HG03469 (cell line): ENCODE data around the gene RHOBTB3.
"Not testable (repeated sequence)": the region's sequence is repeated elsewhere in the genome, so short reads cannot be mapped to it uniquely, and the experiment has no call there.

Experiments
- ATAC-seq: cut with Tn5 transposase; IDR thresholded peaks from one replicate; pipeline ENCODE4 v1.9.1; 2021; ENCODE audit warnings: mild to moderate bottlenecking, moderate library complexity, moderate number of reproducible peaks; ENCODE audit not compliant: unreplicated experiment

Gene RHOBTB3, protein sequence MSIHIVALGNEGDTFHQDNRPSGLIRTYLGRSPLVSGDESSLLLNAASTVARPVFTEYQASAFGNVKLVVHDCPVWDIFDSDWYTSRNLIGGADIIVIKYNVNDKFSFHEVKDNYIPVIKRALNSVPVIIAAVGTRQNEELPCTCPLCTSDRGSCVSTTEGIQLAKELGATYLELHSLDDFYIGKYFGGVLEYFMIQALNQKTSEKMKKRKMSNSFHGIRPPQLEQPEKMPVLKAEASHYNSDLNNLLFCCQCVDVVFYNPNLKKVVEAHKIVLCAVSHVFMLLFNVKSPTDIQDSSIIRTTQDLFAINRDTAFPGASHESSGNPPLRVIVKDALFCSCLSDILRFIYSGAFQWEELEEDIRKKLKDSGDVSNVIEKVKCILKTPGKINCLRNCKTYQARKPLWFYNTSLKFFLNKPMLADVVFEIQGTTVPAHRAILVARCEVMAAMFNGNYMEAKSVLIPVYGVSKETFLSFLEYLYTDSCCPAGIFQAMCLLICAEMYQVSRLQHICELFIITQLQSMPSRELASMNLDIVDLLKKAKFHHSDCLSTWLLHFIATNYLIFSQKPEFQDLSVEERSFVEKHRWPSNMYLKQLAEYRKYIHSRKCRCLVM

DNA sequence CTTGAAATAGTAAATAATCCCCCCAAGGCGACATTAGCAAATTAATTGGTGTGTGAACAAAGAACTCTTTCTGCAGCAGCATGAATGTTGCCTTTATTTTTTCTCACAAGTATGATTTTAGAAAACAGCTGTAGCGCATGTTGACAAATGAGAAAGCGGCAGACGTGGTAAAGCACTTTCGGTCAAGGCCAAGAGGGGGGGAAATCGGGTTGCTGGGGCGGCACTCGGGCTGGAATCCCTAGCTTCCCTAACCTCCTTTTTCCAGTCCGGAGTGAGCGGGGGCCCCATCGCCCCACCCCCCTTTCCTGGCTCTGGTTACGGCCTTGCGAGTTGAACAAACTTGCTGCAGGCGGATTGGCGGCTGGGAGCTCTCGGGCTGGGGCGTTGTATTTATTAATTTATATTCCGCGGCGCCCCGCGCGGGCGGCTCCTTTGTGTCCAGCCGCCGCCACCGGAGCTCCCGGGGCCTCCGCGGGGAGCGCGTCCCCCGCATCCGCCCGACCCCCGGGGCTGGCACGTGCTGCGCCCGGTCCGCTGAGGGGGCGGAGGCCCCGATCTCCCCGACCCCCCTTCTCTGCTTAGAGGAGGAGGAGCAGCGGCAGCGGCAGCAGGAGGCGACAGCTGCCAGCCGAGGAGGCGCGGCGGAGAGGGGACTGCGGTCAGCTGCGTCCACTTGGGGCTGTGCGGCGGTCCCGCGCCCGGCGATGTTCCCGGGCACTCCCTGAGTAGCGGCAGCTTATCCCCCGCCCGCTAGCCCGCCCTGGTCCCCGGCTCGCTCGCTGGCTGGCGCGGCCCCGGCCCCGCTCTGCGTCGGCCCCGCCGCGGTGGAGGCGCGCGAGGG, at the start of gene RHOBTB3:
Gene RHOBTB3, plus strand, starts transcription at position 607 of the 841 bp plus-strand sequence. CDS start 347 bp downstream, outside the sequence.
- ATAC-seq: peak; percentile 38

DNA sequence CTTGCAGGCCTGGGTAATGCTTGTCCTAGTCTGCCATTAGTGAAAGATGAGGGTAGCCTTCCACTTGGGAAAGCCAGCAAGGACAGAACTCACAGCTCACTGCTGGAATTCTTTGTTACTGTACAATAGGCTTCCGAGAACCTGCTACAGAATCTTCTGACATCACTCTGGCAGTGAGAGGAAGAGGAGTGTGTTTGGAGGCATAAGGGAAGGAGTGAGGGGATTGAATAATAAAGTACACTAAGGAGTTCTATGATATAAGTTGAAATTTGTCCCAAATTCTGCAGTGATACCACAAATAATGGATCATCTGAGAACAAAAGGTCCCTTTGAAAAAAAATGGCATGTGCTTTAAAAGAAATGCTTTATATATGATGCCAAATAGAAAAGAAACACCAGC, 48.2 kb upstream of the RHOBTB3 start, which contains the start of gene SPATA9:
Gene SPATA9, minus strand, starts transcription at position 101 of the 400 bp plus-strand sequence. CDS start 137 bp downstream, outside the sequence.
- ATAC-seq: no peak

DNA sequence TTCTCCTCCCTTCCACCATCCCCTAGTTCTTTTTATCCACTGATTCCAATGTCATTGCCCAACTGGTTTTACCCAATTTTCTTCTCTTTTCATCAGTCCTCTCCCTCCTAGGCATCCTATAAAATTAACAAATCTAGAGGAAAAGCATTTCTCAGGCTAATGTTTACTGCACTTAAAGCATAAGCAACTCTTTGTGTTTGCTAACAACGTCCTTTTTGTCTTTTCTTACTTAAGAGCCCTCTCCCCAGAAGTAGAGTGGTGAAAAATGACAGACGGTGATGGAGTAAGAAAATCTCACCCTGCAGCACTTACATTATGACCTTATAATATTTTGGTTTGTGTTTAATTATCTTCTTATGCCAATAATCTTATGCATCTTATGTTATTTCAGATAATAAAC, 46.8 kb upstream of the RHOBTB3 start:
- ATAC-seq: no peak

DNA sequence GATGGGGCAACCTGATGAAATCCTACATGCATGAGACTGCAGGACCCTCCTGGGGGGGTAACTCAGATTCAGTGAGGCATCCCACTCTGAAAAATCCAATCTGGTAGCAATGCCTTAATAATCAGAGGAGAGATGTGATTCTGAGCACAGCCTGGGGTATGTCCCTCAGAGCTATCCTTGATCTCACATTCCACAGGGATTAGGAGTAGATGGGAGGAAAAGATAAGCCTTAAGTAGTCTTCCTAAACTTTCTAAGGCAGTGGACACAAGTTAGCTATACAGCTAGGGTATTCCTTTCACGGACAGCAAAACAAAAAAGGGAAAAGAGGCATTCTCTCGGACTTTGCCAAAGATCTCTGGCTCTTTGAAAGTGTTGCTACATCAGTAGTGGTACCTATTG, 44.5 kb upstream of the RHOBTB3 start:
- no peak for ATAC-seq

DNA sequence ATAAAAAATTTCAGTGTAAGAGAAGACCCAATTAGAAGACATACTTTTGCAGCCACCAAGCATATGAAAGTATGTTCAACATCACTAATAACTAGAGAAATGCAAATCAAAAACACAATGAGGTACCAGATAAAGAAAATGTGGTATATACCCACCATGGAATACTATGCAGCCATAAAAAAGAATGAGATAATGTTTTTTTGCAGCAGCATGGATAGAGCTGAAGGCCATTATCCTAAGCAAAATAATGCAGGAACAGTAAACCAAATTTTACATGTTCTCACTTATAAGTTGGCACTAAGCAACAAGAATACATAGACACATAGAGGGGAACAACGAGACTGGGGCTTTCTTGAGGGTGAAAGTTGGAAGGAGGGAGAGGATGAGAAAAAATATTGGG, 41.5 kb upstream of the RHOBTB3 start:
- ATAC-seq: no peak

DNA sequence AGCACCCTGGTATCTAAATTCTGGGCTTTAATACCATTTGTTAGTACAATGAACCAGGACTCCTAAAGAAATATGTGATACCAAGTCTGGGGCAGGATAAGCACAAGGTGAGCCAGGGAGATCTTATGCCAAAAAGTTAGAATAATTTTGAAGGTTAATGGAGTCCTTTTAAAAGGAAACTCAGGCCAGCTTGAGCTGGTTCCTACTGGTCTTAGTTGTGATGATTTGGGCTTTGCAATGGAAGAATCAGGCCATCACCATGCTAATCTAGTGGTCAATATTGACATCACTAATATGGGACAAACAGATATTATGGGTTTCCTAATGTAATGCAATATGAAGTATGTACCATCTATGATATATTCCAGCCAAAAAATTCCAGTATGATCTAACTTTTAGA, 40.8 kb upstream of the RHOBTB3 start:
- no peak for ATAC-seq

DNA sequence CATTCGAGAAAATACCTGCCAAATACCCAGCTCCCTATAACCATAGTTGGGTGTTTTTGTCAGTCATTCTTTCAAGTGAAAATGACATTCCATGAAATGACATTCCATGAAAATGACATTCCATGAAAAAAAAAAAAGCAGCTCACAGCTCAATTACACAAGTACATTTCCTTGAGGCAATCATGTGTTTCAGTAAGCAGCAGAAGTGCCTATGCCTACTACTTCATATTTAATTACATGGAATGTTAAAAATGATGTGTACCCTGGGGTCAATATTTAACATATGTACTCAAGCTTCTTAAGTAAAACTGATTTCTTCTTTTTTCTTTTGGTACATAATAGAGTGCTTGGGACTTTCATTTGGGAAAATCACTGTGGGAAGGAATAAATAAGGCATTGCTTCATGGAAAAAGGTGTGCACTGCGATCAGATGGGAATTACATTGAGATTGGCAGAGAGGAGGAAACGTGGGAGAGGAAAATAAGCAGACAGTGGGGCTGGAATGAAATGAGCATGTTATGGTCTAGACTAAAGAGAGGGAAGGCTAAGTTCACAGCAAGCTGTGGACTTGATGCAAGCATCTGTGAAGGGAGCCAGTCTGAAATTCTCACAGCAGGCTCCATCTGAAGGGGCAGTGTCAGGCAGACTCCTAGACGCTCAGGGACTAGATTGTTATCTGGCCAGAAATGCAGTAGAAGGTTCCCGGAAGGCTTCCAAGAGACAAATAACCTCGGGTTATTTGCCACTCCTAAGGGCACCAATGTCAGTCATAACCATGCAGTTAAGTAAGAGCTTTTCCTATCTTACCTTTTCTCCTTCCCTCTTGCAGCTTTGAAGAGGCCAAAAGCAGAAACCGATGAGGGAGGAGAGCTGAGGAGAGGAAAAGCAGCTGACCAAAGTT, 33.1 kb upstream of the RHOBTB3 start:
- no peak for ATAC-seq

DNA sequence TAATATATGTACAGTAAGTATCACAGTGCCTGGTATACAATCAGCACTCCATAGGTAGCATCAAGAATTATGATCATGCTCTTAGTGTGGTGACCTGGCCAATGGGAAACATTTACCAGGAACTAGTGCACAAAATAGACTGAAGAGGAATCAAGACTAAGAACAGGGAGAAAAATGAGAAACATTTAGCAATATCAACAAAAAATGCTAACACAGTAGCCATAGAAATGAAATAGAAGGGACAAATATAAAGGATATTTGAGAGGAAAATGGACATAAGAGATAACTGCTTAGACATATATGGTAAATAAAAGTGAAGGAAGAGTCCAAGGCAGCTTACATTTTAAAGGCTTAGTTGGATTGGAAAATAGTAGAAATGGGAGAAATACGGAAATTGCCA, 31.8 kb upstream of the RHOBTB3 start:
- ATAC-seq: no peak

DNA sequence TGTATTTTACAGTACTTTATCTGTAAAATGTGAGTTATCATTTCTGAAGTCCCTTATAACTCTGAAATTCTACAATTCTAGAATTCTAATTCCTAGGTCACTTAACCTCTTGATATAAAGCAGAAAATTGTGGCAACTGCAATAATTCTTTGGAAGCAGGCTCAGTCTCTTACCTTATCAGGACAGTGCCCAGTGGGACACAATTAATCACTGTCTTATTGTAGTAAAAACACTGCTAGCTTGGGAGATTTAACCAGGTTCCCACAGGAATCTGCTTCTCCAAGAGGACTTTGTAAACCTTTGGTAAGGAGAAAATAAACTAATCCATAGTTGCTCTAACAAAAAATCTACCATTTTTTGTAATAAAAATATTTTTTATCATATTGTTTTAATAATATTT, 30.1 kb upstream of the RHOBTB3 start:
- ATAC-seq: no peak

DNA sequence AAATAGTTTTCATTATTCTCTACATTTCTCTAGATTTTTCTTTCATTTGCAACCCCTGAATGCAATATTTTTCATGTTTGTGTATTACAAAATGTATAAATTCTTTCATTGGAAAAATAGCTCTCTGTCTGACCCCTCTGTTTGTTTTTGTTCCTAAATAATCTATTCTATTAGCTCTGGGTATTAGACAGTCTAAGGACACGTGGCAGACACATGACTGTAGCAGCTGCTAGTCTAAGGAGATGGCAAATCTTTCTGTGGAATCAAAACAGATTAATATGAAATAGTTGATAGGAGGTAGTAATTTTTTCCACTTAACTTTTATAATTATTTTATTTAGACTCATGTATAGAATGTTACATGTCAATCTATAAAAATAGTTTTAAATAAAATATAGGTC, 27.0 kb upstream of the RHOBTB3 start:
- ATAC-seq: no peak

DNA sequence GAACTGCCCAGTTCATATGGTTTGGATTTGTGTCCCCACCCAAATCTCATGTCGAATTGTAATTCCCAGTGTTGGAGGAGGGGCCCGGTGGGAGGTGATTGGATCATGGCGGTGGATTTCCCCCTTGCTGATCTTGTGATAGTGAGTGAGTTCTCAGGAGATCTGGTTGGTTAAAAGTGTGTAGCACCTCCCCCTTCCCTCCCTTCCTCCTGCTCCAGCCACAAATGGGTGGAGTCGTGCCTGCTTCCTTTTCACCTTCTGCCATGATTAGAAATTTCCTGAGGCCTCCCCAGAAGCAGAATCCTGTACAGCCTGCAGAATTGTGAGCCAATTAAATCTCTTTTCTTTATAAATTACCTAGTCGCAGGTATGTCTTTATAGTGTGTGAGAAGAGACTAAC, 24.9 kb upstream of the RHOBTB3 start:
- ATAC-seq: not testable (repeated sequence)

DNA sequence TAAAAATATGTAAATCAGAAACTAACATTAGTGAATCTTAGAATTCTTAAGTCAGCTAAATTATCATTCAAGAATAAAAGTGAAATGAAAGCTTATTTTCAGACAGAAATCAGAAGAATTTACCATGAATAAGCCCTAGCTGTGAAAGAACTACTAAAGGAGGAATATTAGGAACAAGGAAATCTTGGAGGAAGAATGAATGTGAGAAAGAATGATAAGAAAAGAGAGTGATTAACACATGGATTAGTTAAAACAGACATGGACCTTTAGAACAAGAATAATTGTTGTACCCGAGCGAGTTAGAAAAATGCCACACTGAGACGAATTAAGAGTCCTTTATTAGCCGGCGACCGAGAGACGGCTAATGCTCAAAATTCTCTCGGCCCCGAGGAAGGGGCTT, 24.1 kb upstream of the RHOBTB3 start:
- ATAC-seq: no peak

DNA sequence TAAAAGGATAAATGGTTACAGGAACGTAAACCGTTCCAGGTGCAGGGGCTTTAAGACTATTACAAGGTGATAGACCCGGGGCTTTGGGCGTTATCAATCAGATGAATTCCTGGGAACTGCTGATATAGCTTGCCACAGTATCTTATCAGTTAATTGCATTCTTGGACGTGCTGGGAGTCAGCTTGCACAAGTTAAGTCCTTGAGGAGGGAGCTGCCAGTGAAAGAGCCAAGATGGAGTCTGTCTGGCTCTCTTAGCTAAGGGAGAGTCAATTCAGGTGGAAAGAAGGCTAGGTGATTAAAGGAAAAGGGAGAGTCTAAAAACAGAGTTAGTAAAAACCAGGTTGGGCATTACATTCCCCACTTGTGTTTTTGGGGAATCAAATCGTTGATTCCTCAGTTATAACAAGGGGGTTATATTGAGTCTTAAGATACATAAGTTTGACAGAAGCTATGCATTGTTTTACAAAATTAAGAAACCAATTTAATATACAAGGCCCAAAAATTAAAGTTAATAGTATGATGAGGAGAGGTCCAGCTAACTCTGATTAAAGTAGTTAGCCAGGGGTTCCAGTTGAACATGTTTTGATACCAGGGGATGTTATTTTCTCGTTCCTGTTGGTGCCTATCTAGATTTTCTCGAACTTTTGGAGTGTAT, 23.5 kb upstream of the RHOBTB3 start:
- ATAC-seq: not testable (repeated sequence)

DNA sequence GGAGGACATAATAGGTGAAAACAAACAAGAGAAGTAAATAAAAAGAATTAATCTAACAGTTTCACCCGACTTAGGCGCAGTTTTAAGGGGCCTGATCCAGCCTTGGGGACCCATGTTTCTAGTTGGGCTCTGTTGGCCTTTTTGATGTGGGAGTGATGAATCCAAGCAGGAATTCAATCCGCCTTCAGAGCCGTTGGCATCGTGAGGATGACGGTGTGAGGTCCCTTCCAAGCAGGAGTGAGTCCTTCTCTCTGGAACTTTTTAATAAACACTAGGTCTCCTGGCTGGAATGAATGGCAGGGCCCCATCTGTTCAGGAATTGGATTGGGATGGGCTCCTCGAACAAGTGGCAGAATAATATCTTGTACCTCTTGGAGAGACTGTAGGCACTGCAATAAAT, 22.3 kb upstream of the RHOBTB3 start:
- ATAC-seq: no peak

DNA sequence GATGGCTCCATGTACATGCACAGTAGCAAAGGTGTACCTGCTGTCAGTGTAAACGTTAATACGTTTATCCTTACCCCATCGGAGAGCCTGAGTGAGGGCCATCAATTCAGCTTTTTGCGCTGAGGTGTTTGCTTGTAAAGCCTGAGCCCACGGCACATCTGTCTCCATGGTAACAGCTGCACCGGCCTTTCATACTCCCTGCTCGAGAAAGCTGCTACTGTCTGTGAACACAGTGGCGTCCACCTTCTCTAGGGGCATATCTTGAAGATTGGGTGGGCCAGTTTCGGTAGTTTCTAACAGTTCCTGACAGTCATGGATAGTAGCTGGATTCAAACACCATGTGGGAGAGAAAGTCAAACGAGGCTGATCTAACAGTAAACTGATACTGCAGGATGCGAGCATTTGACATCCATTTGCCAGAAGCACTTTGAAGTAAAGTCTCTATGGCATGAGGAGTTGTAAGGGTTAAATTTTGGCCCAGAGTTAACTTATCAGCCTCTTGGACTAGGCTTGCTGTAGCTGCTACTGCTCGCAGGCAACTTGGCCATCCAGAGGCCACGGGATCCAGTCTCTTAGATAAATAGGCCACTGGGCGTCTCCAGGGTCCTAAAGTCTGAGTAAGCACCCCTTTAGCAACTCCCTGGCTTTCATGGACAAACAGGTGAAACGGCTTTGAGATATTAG, 21.0 kb upstream of the RHOBTB3 start:
- no peak for ATAC-seq

DNA sequence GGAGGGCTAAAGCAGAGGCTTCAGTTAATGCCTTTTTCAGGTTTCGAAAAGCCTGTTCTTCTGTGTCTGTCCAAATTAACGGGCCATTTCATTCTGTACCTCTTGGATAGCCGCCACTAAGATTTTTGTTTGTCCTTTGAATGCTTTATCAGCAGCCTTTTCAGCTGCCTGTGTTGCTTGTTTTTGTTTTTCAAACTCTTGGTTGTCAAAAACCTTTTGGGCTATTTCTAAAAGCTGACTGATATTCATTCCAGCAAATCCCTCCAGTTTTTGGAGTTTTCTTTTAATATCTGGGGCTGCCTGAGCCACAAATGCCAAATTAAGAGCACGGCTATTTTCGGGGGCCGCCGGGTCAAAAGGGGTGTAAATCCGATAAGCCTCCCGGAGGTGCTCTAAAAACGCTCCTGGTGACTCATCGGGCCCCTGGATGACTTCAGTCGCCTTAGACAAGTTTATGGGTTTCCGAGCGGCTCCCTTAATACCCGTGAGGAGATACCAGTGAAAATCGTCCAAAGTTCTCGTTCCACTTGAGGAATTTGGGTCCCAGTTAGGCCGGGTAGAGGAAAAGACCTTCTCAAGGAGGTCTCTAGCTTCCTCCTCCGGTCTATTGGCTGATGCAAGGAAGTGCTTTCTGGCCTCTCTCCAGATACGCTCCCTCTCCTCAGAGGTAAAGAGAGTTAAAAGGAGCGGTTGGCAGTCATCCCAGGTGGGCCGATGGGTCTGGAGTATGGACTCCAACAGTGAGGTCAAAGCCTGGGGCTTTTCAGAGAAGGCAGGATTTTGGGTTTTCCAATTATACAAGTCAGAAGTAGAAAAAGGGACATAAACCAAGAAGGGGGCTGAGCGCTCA, 20.3 kb upstream of the RHOBTB3 start:
- not testable (repeated sequence) for ATAC-seq

DNA sequence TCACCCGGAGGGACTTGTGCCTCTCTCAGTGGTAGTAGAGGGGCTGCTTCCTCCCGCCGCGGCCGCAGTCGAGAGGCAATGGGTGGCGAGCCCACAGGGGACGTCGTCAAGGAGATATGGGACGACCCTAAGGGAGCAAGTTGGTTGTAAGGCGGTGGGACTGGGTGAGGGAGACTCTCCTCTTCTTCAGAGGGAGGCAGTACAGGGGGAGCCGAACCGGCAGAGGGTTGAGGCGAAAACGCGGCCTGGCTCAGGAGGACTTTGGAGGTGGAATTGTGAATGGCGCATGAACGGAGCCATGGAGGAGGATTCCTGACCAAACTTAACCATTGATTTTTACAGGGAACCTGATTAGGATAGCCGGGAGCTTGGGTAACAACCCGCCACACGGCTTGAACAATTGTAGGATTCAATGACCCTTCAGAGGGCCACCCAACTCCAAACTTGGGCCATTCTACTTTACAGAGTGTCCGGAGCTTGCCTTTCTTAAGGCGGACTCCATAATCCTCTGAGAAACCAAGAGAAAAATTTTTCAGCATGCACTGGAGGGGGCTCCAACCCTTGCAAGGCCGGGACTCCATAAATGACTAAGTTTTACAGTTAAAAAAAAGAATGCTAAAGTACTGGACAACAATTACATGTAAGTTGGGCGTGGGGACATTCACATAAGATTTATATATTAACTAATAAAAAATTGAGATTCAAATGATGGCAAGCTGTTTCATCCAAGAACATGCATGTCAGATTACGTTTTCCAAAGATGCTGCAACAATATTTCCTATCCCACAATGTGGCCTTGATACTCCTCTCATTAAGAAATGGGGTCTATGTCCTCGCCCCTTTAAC, 19.4 kb upstream of the RHOBTB3 start:
- no peak for ATAC-seq
